ENCODE data around the gene TMEM258. TPM values are rescaled to one million over a fixed set of nuclear protein-coding genes. Genes with fewer than 3 reads are reported as not detected.

Gene TMEM258
- total and polyA plus RNA-seq, 4 donors, result 31.0 to 136 (median 98.7) TPM

DNA sequence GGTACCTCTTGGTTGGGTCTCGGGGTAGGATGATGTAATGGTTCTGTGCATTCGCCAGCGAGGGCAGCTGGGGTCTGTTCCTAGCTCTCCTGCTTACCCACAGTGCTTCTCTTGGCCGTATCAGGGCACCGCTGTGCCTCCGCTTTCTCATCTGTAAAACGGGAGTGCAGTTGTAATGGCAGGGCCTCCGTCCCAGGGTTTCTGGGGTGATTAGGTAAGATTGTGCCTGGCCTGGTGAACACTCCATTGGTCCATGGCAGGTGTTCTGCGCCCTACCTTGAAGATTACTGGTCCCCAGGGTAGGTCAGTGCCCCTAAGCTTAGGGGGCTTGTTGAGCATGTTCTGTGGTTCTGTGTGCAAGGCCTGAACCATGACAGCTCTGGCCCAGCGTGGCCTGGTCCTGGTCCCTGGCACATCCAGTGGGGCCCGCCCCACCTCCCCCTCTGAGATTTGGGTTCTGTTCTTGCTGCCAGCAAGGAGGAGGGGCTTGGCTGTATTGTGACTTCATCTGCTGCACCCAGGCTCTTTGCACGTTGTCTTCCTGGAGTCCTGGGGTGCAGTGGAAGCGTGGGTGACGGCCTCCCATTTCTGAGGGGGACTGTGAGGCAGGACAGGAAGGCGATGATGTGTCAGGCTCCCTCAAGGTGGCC is 35.1 kb downstream of the TMEM258 start:
- TF ChIP-seq, protein P1, sequence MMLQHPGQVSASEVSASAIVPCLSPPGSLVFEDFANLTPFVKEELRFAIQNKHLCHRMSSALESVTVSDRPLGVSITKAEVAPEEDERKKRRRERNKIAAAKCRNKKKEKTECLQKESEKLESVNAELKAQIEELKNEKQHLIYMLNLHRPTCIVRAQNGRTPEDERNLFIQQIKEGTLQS (IDR thresholded peaks at IDR 0.05), result no peak
- TF ChIP-seq FOXA1 (IDR thresholded peaks at IDR 0.05) (no peak), FOXA2 (IDR thresholded peaks at IDR 0.05) (no peak), EGR1 (IDR thresholded peaks at IDR 0.05; ENCODE audit: low read depth in 2 of 2) (no peak), HNF4A (conservative IDR thresholded peaks at IDR 0.05) (no peak), NR2F2 (IDR thresholded peaks at IDR 0.05) (no peak)
- TF ChIP-seq, protein P2, sequence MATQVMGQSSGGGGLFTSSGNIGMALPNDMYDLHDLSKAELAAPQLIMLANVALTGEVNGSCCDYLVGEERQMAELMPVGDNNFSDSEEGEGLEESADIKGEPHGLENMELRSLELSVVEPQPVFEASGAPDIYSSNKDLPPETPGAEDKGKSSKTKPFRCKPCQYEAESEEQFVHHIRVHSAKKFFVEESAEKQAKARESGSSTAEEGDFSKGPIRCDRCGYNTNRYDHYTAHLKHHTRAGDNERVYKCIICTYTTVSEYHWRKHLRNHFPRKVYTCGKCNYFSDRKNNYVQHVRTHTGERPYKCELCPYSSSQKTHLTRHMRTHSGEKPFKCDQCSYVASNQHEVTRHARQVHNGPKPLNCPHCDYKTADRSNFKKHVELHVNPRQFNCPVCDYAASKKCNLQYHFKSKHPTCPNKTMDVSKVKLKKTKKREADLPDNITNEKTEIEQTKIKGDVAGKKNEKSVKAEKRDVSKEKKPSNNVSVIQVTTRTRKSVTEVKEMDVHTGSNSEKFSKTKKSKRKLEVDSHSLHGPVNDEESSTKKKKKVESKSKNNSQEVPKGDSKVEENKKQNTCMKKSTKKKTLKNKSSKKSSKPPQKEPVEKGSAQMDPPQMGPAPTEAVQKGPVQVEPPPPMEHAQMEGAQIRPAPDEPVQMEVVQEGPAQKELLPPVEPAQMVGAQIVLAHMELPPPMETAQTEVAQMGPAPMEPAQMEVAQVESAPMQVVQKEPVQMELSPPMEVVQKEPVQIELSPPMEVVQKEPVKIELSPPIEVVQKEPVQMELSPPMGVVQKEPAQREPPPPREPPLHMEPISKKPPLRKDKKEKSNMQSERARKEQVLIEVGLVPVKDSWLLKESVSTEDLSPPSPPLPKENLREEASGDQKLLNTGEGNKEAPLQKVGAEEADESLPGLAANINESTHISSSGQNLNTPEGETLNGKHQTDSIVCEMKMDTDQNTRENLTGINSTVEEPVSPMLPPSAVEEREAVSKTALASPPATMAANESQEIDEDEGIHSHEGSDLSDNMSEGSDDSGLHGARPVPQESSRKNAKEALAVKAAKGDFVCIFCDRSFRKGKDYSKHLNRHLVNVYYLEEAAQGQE (IDR thresholded peaks at IDR 0.05), result no peak
- TF ChIP-seq, protein P3, sequence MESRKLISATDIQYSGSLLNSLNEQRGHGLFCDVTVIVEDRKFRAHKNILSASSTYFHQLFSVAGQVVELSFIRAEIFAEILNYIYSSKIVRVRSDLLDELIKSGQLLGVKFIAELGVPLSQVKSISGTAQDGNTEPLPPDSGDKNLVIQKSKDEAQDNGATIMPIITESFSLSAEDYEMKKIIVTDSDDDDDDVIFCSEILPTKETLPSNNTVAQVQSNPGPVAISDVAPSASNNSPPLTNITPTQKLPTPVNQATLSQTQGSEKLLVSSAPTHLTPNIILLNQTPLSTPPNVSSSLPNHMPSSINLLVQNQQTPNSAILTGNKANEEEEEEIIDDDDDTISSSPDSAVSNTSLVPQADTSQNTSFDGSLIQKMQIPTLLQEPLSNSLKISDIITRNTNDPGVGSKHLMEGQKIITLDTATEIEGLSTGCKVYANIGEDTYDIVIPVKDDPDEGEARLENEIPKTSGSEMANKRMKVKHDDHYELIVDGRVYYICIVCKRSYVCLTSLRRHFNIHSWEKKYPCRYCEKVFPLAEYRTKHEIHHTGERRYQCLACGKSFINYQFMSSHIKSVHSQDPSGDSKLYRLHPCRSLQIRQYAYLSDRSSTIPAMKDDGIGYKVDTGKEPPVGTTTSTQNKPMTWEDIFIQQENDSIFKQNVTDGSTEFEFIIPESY (IDR thresholded peaks at IDR 0.05), result no peak
- Histone ChIP-seq H3K9me3 (ENCODE audit: control insufficient read depth in 4 of 4, low read length in 3 of 4) (no peaks in the 10 kb centered on the region), H3K36me3 (ENCODE audit: control insufficient read depth in 4 of 4, insufficient read depth in 3 of 4, low read depth in 1 of 4, low read length in 3 of 4) (no peaks in the 10 kb centered on the region), H3K27ac (ENCODE audit: low read depth in 1 of 2, low read length in 2 of 2) (peak overlapping the region; percentile 87 to 97), H3K9ac (ENCODE audit: low read depth in 1 of 2, low read length in 2 of 2) (peak overlapping the region; percentile 51 to 62), H3K27me3 (ENCODE audit: control insufficient read depth in 4 of 4, insufficient read depth in 4 of 4, low read length in 3 of 4) (no peaks in the 10 kb centered on the region), H3K4me3 (ENCODE audit: low read depth in 1 of 3, low read length in 3 of 3) (peak overlapping the region in 2 of 3 donors; percentile 31 to 47), H3K4me1 (ENCODE audit: control insufficient read depth in 4 of 4, insufficient read depth in 4 of 4, low read length in 3 of 4) (peaks cover 9 to 40% (median 22%) of the 10 kb centered on the region in 4 donors)
- 43% methylated on average over 15 of the region's 15 CpGs for WGBS
- no peak for DNase-seq (ENCODE audit: low spot score)

DNA sequence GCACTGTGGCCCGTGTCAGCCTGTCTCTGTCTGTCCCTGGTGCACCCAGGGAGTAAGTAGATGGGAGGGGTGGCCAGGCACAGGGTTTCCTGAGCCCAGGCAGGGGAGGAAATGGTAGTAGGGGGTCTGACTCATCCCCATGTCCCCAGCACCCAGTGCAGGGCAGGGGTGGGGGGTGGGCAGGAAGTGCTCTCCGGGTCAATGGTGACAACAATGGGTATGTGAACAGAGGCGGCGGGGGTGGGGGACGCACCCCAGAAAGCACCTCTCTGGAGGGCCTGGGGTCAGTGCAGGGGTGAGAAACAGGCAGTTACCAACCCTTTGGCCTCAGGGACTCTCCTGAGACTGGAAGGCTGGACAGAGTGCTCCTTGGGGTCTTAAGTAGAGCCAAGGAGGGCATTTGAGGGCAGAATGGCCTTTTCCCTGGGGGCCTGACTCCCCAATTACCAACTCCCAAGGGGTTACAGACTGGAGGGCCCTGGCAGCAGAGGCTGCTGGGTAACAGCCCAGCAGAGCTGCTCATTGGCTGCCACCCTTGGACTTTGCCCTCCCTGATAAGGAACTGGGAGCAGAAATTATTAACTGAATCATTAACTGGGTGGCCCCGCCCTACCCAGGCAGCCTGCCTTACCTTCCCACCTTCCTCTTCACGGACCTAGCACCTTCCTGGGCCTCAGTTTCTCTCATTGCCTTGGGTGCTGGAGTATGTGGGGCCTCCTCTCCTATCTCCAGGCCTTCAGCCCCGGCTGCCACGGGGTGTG is 35.8 kb downstream of the TMEM258 start:
- Histone ChIP-seq H3K4me3 (ENCODE audit: low read depth in 1 of 3, low read length in 3 of 3) (peak overlapping the region in 2 of 3 donors; percentile 40 to 52), H3K27me3 (ENCODE audit: control insufficient read depth in 4 of 4, insufficient read depth in 4 of 4, low read length in 3 of 4) (no peaks in the 10 kb centered on the region), H3K9me3 (ENCODE audit: control insufficient read depth in 4 of 4, low read length in 3 of 4) (no peaks in the 10 kb centered on the region), H3K9ac (ENCODE audit: low read depth in 1 of 2, low read length in 2 of 2) (peak overlapping the region in 1 of 2 donors; percentile 86), H3K4me1 (ENCODE audit: control insufficient read depth in 4 of 4, insufficient read depth in 4 of 4, low read length in 3 of 4) (peaks cover 9 to 40% (median 23%) of the 10 kb centered on the region in 4 donors), H3K27ac (ENCODE audit: low read depth in 1 of 2, low read length in 2 of 2) (peak overlapping the region; percentile 87 to 97), H3K36me3 (ENCODE audit: control insufficient read depth in 4 of 4, insufficient read depth in 3 of 4, low read depth in 1 of 4, low read length in 3 of 4) (no peaks in the 10 kb centered on the region)
- 30% methylated on average over 9 of the region's 9 CpGs for WGBS
- peak; percentile 68 for DNase-seq (ENCODE audit: low spot score)
- TF ChIP-seq RAD21 (IDR thresholded peaks at IDR 0.05) (no peak), YY1 (IDR thresholded peaks at IDR 0.05) (peak; percentile 62), SP1 (IDR thresholded peaks at IDR 0.05) (peak; percentile 99), RXRA (IDR thresholded peaks at IDR 0.05) (peak; percentile 63 to 69), NR2F2 (IDR thresholded peaks at IDR 0.05) (peak; percentile 26), EGR1 (IDR thresholded peaks at IDR 0.05; ENCODE audit: low read depth in 2 of 2) (no peak), HNF4G (IDR thresholded peaks at IDR 0.05) (peak; percentile 95), FOXA1 (IDR thresholded peaks at IDR 0.05) (no peak), TAF1 (conservative IDR thresholded peaks at IDR 0.05) (no peak), FOXA2 (IDR thresholded peaks at IDR 0.05) (peak; percentile 17), JUND (IDR thresholded peaks at IDR 0.05) (peak in 1 of 2 donors; percentile 38), HNF4A (conservative IDR thresholded peaks at IDR 0.05) (peak; percentile 96 to 98), GABPA (IDR thresholded peaks at IDR 0.05 in 1 of 2, conservative IDR thresholded peaks at IDR 0.05 in 1 of 2) (peak in 1 of 2 donors; percentile 42)
- TF ChIP-seq, protein P4, sequence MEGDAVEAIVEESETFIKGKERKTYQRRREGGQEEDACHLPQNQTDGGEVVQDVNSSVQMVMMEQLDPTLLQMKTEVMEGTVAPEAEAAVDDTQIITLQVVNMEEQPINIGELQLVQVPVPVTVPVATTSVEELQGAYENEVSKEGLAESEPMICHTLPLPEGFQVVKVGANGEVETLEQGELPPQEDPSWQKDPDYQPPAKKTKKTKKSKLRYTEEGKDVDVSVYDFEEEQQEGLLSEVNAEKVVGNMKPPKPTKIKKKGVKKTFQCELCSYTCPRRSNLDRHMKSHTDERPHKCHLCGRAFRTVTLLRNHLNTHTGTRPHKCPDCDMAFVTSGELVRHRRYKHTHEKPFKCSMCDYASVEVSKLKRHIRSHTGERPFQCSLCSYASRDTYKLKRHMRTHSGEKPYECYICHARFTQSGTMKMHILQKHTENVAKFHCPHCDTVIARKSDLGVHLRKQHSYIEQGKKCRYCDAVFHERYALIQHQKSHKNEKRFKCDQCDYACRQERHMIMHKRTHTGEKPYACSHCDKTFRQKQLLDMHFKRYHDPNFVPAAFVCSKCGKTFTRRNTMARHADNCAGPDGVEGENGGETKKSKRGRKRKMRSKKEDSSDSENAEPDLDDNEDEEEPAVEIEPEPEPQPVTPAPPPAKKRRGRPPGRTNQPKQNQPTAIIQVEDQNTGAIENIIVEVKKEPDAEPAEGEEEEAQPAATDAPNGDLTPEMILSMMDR (IDR thresholded peaks at IDR 0.05; ENCODE audit: low read depth, low read length, missing input control), result no peak
- TF ChIP-seq, protein P3 (IDR thresholded peaks at IDR 0.05), result no peak
- TF ChIP-seq, protein P1 (IDR thresholded peaks at IDR 0.05), result no peak
- TF ChIP-seq, protein P5, sequence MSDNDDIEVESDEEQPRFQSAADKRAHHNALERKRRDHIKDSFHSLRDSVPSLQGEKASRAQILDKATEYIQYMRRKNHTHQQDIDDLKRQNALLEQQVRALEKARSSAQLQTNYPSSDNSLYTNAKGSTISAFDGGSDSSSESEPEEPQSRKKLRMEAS (IDR thresholded peaks at IDR 0.05), result no peak
